GM19043 (cell line): ENCODE data around the gene GMPR.

ENCODE experiments used
- ATAC-seq: cut with Tn5 transposase; IDR thresholded peaks from one replicate; pipeline ENCODE4 v1.9.1; 2021; ENCODE audit warnings: low read depth; ENCODE audit not compliant: unreplicated experiment

The GMPR gene

GRCh38 chr6:16238057-16238962 is at the start of gene GMPR:
Gene GMPR, plus strand, starts transcription at chr6:16238587. Its CDS starts 107 bp downstream, at chr6:16238694.
- ATAC-seq: peak; percentile 43

- ATAC-seq: no peak
Observed at GRCh38 chr6:16190214-16190613, 48.2 kb upstream of the GMPR start.

- no peak for ATAC-seq
Observed at GRCh38 chr6:16196260-16196983, 42.0 kb upstream of the GMPR start.

GRCh38 chr6:16196984-16197546 is 41.3 kb upstream of the GMPR start:
- ATAC-seq: no peak

- ATAC-seq: no peak
Observed at GRCh38 chr6:16198061-16198705, 40.2 kb upstream of the GMPR start.

- no peak for ATAC-seq
Observed at GRCh38 chr6:16199804-16200203, 38.6 kb upstream of the GMPR start.

- no peak for ATAC-seq
Observed at GRCh38 chr6:16200321-16200883, 38.0 kb upstream of the GMPR start.

- ATAC-seq: no peak
Observed at GRCh38 chr6:16201706-16202105, 36.7 kb upstream of the GMPR start.

GRCh38 chr6:16204653-16205376 is 33.6 kb upstream of the GMPR start:
- ATAC-seq: peak; percentile 4

- peak; percentile 92 for ATAC-seq
Observed at GRCh38 chr6:16205377-16206144, 32.8 kb upstream of the GMPR start.

GRCh38 chr6:16206595-16207037 is 31.8 kb upstream of the GMPR start:
- ATAC-seq: no peak

- no peak for ATAC-seq
Observed at GRCh38 chr6:16208989-16209388, 29.4 kb upstream of the GMPR start.

GRCh38 chr6:16209539-16209938 is 28.8 kb upstream of the GMPR start:
- ATAC-seq: no peak

- ATAC-seq: no peak
Observed at GRCh38 chr6:16212276-16212675, 26.1 kb upstream of the GMPR start.

- ATAC-seq: no peak
Observed at GRCh38 chr6:16216501-16217155, 21.8 kb upstream of the GMPR start.

- no peak for ATAC-seq
Observed at GRCh38 chr6:16217156-16217721, 21.1 kb upstream of the GMPR start.

- no peak for ATAC-seq
Observed at GRCh38 chr6:16222826-16223225, 15.6 kb upstream of the GMPR start.

GRCh38 chr6:16223362-16223761 is 15.0 kb upstream of the GMPR start:
- no peak for ATAC-seq
